ENCODE measurements around the gene PCGF2.
A peak's percentile ranks its signal among the peaks of the same experiment; 100 is the strongest.
"Not testable (repeated sequence)": the region's sequence is repeated elsewhere in the genome, so short reads cannot be mapped to it uniquely, and the experiment has no call there.

Gene PCGF2

GRCh38 chr17:38735161-38735997 lies 12.8 kb downstream of the PCGF2 start:
- DNase-seq (ENCODE audit: low read depth in 2 of 2), result peak; percentile 66 to 70

DNA sequence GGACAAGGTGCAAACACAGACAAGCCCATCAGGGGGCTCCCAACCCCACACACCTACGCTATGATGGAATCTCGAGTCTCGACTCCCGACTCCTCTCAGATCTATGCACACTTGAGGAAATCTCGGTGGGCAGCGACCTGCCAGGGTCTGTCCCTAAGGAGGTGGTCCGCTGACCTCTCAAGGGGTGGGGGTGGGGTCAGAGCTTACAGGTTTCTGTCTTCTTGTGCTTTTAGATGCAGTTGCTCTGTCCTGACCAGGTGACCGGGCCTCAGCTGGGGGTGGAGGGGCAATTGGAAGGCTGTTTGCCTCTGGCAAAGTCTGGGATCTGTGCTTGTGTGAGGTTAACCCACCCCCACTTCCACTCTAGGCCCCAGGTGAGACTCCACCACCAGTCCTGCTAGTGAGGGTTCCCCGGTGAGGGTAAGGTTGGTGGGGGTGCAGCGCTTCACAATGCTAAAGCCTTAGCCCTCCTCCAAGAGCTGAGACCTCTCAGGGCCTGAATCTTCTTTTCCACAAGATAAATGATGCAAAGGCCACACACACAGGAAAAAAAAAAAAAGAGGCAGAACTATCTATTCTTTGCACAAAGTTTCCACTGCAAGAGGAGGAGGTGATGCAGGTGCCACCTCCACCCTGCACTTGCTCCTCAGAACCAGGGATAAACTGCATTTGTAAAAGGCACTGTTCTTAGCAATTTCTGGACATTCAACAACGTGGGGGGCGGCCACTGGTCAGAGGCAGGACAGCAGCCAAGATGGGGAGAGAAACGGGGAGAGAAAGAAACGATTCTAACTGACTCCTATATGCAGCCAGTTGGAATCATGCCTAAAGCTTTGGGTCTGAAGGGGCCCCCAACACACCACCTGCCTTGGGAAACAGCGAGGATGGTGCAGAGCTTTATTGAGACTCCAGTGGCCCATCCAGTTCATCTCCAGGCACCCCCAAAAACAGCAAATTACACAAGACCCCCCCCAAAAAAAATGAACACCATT lies 13.9 kb downstream of the PCGF2 start:
- no peak for DNase-seq (ENCODE audit: low read depth in 2 of 2)

DNA sequence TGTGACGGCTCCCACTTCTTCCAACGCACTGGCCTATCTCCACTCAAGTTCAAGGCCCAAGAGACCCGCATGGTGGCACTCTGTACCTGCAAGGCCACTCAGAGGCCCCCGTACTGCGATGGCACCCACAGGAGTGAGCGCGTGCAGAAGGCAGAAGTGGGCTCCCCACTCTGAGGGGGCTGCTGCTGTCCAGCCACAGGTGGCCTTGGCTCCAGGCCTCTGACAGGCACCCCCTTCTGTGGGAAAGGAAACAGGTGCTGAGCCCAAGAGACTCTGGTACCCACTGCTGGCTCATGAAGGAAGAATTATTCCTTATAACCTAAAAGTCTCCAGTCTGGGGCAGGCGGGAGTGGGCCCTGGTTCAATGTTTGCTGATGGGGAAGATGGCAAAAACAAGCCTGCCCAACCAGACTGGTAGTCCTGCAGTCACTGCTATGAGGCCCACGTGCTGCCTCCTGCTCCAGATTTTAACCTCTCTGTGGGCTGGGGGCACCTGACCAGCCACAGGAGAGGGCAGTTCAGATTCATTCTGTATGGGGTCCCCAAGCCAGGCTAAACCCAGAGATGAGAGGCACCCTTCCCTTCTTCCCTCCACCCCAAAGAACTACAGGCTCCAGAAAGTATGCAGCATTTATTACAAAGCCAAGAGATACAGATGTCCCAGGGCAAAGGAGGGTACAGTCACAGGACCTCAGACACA lies 14.7 kb downstream of the PCGF2 start:
- DNase-seq (ENCODE audit: low read depth in 2 of 2), result no peak

DNA sequence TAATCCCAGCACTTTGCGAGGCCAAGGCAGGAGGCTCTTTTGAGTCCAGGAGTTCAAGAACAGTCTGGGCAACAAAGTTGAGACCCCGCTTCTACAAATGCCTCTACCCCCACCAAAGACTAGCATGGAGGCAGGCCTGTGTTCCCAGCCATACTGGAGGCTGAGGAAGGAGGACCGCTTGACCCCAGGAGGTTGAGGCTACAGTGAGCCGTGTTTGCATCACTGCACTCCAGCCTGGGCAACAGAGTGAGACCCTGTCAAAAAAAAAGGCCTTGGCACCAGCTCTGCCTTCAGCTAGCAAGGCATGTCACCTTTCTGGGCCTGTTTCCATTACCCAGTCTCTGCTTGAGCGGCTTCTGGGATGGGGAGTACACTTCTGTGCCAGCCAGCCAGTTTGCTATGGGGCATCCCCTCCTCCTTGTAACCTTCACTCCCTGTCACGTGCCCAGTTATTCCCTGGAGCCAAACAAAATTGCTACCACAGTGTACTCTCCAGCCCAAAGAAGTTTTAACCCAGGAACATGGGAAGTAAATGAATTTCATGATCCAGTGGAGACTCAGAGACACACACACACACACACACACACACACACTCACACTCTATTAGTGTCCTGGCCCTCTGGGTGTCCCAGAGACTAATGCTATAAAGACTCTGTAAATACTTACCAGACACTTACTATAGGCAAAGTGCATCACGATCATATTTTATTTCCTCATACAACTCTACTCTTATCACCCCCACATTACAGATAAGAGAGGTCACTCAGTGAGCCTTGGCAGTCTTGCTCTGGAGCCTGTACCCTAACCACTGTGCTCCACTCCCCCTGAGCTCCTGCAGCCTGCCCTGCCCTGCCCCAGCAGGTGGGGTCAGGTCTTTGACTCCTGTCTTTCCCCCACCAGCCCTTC lies 15.5 kb downstream of the PCGF2 start:
- no peak for DNase-seq (ENCODE audit: low read depth in 2 of 2)

DNA sequence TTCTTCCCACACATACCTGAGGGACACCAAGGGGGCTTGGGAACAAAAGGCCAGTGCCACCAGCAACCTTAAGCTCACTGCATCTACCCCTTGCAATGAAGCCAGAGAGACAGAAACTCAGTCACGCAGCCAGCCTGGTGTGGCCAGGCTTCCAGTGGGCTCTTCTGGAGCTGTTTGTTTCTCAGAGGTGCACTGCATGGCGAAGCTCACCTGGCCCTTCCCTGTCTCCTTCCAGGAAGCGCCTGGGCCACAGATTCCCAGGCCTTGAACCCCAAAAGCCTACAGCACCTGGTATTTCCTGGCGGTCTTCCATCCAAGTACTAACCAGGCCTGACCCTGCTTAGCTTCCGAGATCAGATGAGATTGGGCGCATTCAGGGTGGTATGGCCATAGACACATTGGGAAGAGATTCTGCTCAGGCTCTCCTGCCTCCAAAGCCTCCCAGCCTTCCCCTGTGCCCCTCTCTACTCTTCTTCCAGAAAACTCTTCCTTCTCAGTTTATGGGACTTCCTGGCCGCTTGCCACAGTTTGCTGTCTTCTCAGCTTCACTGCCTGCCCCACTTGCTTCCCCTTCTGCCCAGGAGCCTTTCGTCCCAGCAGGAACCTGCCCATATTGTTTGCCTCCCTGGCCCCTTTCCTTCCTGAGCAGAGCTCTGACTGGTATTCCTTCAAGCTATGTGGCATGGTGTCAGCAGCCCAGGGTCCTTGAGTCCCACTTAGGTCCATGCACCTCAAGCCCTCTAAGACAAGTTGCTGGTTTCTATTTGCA lies 16.4 kb downstream of the PCGF2 start:
- DNase-seq (ENCODE audit: low read depth in 2 of 2), result no peak

GRCh38 chr17:38730526-38731379 lies 17.4 kb downstream of the PCGF2 start:
- DNase-seq (ENCODE audit: low read depth in 2 of 2), result no peak

DNA sequence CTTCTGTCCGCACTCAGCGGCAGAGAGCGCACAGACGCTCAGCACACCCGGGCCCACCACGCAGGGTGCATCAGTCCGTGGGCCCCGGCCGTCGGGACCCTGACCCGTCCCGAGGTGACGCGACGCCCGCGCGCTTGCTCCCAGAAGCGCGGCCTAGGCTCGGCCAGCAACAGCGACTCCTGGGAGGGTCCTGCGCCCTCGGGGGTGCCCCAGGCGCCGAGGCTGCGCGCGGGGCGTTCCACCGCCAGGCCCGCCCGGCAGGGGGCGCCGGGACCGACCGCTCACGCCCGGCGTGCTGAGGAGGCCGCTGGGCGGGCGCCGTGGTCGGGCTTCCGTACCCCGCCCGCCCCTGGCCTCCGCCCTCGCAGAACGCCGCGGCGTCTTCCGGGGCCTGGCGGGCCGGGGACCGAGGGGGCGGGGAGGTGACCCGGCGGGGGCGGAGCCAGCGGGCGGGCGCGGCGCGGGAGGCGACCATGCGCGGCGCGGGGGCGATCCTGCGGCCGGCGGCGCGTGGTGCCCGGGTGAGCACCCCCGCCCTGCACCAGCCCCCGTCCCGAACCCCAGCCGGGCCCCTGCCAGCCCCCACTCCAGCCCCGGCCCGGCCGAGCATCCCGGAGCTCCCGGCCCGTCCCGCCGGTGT lies 18.1 kb downstream of the PCGF2 start, which contains the start of gene CISD3:
TSS of gene CISD3 (plus strand) at position 456 of the 640 bp plus-strand sequence. CDS start at position 474, 18 bp downstream.
- DNase-seq (ENCODE audit: low read depth in 2 of 2), result peak; percentile 79 to 85

DNA sequence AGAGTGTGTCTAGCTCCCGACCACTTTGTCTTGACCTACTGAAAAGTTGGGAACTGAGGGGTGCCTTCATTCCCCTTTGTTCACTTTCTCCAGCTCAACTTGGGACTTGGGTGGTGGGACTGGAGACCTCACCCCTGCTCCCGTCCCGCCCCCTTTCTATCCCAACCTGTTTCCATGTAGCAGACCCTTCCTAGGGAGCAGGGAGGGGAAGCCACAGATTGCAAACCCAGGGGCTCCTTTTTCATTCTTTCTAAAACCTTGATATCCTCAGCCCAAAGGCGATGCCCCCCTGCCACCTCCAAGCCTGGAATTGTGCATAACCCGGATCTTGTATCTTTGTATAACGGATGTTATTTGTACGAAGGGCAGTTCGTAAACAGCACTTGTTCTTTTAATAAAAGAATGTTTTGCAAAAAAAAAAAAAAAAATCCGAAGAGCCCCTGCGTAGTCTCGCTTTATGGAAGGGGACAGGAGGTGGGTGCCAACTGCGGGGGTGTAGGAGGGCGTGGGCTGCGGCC lies 18.7 kb downstream of the PCGF2 start:
- no peak for DNase-seq (ENCODE audit: low read depth in 2 of 2)

GRCh38 chr17:38728290-38728831 lies 19.8 kb downstream of the PCGF2 start:
- peak in 1 of 2 donors; percentile 39 for DNase-seq (ENCODE audit: low read depth in 2 of 2)

- peak in 1 of 2 donors; percentile 74 for DNase-seq (ENCODE audit: low read depth in 2 of 2)
Measured at GRCh38 chr17:38727736-38728135, 20.4 kb downstream of the PCGF2 start.

DNA sequence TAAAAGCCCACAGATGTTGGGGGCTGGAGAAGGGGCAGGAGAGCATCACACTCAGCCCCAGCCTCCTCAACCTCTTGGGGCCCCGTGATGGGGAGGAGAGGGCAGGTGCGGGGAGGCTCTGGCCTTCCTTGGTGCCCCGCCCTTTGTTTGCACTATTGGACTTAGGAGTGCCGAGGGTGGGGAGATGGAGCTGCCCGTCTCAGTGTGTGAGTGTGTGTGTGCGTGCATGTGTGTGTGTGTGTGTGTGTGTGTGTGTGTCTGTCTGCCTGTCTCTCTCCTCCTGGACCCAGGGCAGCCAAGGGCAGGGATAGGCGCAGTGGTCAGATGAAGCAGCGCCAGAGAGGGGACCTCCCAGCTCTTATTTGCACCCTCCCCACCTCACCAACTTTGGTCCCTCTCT lies 22.0 kb downstream of the PCGF2 start:
- not testable (repeated sequence) for DNase-seq (ENCODE audit: low read depth in 2 of 2)

DNA sequence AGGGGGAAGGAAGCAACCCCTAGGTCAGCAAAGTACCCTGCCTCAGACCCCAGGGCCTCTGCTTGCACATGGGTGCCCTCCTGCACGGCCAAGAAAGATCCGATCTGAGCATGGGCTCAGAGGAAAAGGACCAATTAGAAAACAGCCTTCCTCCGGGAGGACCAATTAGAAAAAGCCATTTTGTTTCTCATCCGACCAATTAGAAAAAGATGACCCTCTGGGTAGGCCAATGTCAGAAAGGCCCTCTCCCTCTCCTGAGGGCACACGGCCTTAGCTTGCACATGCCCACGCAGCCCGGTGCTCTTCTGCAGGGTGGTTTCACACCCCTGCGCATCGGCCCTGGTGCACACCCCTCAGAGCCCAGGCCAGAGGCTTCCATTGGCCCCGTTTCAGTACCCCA lies 23.1 kb downstream of the PCGF2 start:
- DNase-seq (ENCODE audit: low read depth in 2 of 2), result no peak

- no peak for DNase-seq (ENCODE audit: low read depth in 2 of 2)
Measured at GRCh38 chr17:38724337-38724988, 23.7 kb downstream of the PCGF2 start.

GRCh38 chr17:38721802-38722201 lies 26.3 kb downstream of the PCGF2 start:
- DNase-seq (ENCODE audit: low read depth in 2 of 2), result no peak

DNA sequence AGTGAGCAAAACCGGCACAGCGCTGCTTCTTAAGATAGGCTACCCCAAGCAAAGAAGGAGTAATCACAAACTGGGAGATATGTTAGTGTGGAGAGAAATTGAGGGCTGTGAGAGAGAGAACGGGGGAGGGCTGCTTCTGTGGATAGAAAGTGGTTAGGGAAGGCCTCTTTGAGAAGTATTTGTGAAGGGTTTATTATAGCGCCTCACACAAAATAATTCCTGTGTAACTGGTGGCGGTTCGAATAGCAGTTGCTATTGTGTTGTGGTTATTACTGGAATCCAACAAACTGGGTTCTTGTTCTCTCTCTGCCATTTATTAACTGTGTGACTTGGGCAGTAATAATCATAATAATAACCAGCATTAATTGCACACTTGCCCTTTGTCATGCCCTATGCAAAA lies 27.2 kb downstream of the PCGF2 start:
- DNase-seq (ENCODE audit: low read depth in 2 of 2), result no peak

- DNase-seq (ENCODE audit: low read depth in 2 of 2), result no peak
Measured at GRCh38 chr17:38719943-38720641, 28.0 kb downstream of the PCGF2 start.

Measured in stimulated activated CD8-positive, alpha-beta memory T cell treated with anti-CD3 and anti-CD28 coated beads, Interleukin-2, amount 100 ng/mL, for 48 hours (primary cell).